Globus pallidus (tissue), 1 donor: ENCODE results near the gene AFAP1L1.

Experiments
- DNase-seq: peaks from one replicate; pipeline ENCODE4 v3.0.0-alpha.2; 2015; ENCODE audit warnings: low spot score

The AFAP1L1 gene

GRCh38 chr5:149352169-149352568 is 80.5 kb downstream of the AFAP1L1 start:
- DNase-seq, result no peak

GRCh38 chr5:149353911-149354310 is 82.3 kb downstream of the AFAP1L1 start:
- DNase-seq, result no peak

- DNase-seq, result no peak
Observed at GRCh38 chr5:149355688-149356087, 84.0 kb downstream of the AFAP1L1 start.

- no peak for DNase-seq
Observed at GRCh38 chr5:149356391-149356790, 84.7 kb downstream of the AFAP1L1 start.

GRCh38 chr5:149357370-149358293 is 86.0 kb downstream of the AFAP1L1 start, which contains the start of gene PCYOX1L:
TSS of gene PCYOX1L (plus strand) at chr5:149358046. CDS start at chr5:149358069, 23 bp downstream.
- DNase-seq, result peak; percentile 96

- peak; percentile 52 for DNase-seq
Observed at GRCh38 chr5:149358294-149358651, 86.6 kb downstream of the AFAP1L1 start.

DNA sequence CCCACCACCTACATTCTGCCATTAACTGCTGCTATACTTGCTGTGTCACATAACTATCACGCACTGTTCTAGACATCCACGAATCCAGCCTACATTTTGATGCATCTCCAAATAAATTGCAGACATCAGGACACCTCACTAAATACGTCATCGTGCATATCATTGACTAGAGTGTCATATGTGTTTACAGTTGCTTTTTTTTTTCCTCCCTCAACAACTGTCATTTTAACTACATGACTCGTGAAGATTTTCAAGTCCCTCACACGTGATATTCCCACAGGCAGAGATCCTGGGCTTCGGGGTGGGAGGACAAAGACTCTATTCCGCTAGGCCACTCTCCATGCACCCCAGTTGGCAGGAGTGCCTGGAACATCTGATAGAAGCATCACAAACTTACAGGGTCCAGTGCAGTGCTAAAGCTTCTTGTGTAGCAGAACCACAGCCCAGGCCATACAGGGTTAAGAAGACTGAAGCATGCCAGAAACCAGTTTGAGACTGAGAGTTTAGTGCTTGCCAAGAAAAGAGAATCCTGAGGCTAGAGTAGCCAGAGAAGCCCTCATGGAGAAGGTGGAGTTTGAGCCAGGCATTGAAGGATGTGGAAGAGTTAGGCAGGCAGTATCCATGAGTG is 87.3 kb downstream of the AFAP1L1 start:
- peak; percentile 33 for DNase-seq

DNA sequence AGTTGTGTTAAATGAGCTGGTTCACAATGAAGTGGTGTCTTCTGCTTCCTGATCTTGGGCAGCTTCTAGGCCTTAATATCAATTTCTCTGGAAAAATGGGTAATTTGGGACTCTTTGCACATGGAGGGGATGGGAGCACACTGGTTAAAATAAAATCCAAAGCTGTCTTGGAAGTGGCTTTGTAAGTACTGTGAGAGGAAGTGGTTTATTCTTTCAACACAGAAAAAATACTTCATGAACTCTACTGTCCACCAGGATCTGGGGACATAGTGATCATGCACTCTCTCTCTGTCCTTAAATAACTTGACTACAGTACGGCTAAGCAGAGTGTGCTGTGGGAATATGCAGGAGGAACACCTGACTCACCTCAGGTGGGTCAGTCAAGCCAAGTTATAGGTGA is 88.6 kb downstream of the AFAP1L1 start:
- DNase-seq, result no peak

GRCh38 chr5:149362541-149362940 is 90.9 kb downstream of the AFAP1L1 start:
- DNase-seq, result no peak

- DNase-seq, result no peak
Observed at GRCh38 chr5:149363358-149363757, 91.7 kb downstream of the AFAP1L1 start.

DNA sequence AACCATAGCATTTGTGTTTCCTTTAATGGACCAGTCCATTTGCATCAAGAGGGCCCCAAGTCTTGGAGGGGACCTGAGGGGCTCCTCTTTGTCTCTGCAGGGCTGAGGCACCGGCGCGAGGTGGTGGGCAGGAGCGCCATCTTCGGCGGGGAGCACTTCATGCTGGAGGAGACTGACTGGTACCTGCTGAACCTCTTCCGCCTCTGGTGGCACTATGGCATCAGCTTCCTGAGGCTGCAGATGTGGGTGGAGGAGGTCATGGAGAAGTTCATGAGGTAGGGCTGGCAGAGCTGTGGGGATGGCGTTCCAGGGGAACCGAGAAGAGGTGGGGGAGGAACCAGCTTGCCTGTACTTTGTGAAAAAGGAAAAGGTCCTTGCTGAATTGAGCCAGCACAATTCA is 92.3 kb downstream of the AFAP1L1 start:
- no peak for DNase-seq

GRCh38 chr5:149364719-149365118 is 93.1 kb downstream of the AFAP1L1 start:
- no peak for DNase-seq

DNA sequence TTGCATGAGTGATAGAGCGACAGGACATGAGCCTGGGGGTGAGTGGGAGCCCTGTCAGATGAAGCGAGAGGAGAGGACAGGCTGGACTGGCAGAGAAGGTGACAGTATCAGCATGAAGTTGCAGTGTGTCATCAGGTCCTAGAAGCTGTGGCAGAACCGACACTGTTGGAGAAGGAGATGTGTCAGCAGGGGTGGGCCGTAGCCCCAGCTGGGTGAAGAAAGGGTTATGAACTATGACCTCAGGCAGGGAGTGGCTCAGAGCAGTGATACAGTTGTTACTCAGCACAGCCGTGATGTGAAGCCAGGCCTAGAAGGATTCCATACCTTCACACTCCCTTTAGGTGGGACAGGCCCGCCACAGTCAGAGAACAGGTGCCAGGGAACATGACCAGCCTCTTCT is 93.8 kb downstream of the AFAP1L1 start:
- DNase-seq, result no peak

- DNase-seq, result no peak
Observed at GRCh38 chr5:149366169-149366729, 94.6 kb downstream of the AFAP1L1 start.

GRCh38 chr5:149367249-149367971 is 95.8 kb downstream of the AFAP1L1 start:
- DNase-seq, result peak; percentile 45

DNA sequence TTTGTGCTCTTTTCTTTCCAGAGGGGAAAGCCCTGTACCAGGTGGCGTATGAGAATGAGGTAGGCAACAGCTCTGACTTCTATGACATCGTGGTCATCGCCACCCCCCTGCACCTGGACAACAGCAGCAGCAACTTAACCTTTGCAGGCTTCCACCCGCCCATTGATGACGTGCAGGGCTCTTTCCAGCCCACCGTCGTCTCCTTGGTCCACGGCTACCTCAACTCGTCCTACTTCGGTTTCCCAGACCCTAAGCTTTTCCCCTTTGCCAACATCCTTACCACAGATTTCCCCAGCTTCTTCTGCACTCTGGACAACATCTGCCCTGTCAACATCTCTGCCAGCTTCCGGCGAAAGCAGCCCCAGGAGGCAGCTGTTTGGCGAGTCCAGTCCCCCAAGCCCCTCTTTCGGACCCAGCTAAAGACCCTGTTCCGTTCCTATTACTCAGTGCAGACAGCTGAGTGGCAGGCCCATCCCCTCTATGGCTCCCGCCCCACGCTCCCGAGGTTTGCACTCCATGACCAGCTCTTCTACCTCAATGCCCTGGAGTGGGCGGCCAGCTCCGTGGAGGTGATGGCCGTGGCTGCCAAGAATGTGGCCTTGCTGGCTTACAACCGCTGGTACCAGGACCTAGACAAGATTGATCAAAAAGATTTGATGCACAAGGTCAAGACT is 96.5 kb downstream of the AFAP1L1 start:
- no peak for DNase-seq

GRCh38 chr5:149370878-149371277 is 99.2 kb downstream of the AFAP1L1 start:
- DNase-seq, result no peak

- no peak for DNase-seq
Observed at GRCh38 chr5:149371296-149371962, 99.8 kb downstream of the AFAP1L1 start.

- DNase-seq, result no peak
Observed at GRCh38 chr5:149372076-149372795, 100.6 kb downstream of the AFAP1L1 start.

DNA sequence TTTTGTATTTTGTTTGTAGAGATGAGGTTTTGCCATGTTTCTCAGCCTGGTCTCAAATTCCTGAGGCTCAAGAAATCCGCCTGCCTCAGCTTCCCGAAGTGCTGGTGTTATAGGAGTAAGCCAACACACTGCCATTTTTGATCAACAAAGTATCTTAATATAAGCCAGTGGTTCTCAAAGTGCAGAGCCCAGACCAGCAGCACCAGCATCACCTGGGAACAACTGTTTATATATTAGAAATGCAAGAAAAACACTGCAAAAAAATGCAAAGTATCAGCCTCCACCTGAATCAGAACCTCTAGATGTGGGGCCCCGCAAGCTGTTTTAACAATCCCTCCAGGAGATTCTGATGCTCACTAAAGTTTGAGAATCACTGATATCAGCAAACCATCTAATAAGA is 101.3 kb downstream of the AFAP1L1 start:
- no peak for DNase-seq

DNA sequence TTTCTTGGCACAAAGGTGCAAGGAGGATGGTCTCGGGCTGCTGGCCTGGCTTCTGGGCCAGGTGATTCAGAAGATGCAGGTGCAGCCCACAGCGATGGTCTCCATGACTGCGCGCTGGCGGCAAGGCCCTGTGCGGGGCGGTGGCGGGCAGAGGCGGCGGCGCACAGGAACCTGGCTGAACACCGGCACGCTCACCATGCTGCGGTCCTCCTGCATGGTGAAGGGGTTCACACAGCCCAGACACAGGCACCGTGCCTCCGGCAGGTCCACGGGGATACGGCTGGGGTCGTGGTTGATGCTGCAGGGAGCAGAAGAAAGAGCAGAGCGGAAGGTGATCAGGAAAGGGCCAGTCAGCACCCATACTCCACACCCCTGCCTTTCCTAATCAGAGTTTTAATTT is 102.6 kb downstream of the AFAP1L1 start:
- DNase-seq, result no peak
